K562 (cell line): ENCODE data around the gene DNAJB4. TPM values are rescaled to one million over a fixed set of nuclear protein-coding genes. Genes with fewer than 3 reads are reported as not detected.

Experiments
- JUND ChIP-seq, 2 experiments: IDR thresholded peaks; 2 replicates in 1 of 2; 3 replicates in 1 of 2; pipeline ENCODE4 v1.6.1; 2011; ENCODE audit warnings: borderline replicate concordance in 2 of 2, low read depth in 2 of 2, low read length in 2 of 2, improper control_type of control experiment in 1 of 2, missing biosample characterization in 1 of 2, missing genetic modification characterization in 1 of 2, missing genetic modification reagents in 1 of 2
- KAT8 ChIP-seq: fragments of 450-650 bp; IDR thresholded peaks from 2 replicates; pipeline ENCODE4 v1.6.1; 2016; ENCODE audit warnings: low read depth, mild to moderate bottlenecking
- MYBL2 ChIP-seq, 2 experiments: fragments of 450-650 bp in 1 of 2; sonication (generic) in 1 of 2; formaldehyde crosslinking in 1 of 2; IDR thresholded peaks; 2 replicates each; pipeline versions ENCODE4 v1.6.1 to v1.8.1; 2017 to 2022; ENCODE audit warnings: borderline replicate concordance in 1 of 2, inconsistent platforms in 1 of 2, low read depth in 1 of 2, mild to moderate bottlenecking in 1 of 2, missing genetic modification reagents in 1 of 2, moderate library complexity in 1 of 2
- STAT5B ChIP-seq: fragments of 250-450 bp; sonication (Bioruptor Pico); IDR thresholded peaks from 2 replicates; pipeline ENCODE4 v1.8.0; 2021; ENCODE audit warnings: mild to moderate bottlenecking, inconsistent platforms
- TRIM25 ChIP-seq: fragments of 450-650 bp; IDR thresholded peaks from 2 replicates; pipeline ENCODE4 v1.7.0; 2016; ENCODE audit warnings: borderline replicate concordance
- ZNF277 ChIP-seq: fragments of 250-450 bp; sonication (Bioruptor Pico); IDR thresholded peaks from 2 replicates; pipeline ENCODE4 v1.8.0; 2022; ENCODE audit warnings: inconsistent platforms, mild to moderate bottlenecking, moderate library complexity, borderline replicate concordance
- polyA plus RNA-seq, 8 experiments: library from polyadenylated mRNA; depleted of rRNA in 4 of 8; stranded (reverse) in 5 of 8; unstranded in 3 of 8; fragments of >200 nt; fragmentation: Nextera tagmentation in 2 of 8; fragmentation: Illumina TruSeq in 1 of 8; extraction: Ambion mirVana in 2 of 8; extraction: Trizol in 1 of 8; gene quantifications; 2 replicates each; pipeline versions ENCODE4 v1.2.1 to v1.2.3, GENCODE V29; 2011 to 2014; ENCODE audit warnings: inconsistent platforms in 1 of 8, missing spikeins in 1 of 8
- total RNA-seq, 7 experiments: library from RNA; depleted of rRNA in 6 of 7; stranded (reverse); fragments of >200 nt in 6 of 7; fragmentation: Illumina TruSeq in 2 of 7; extraction: Trizol in 2 of 7; gene quantifications; 2 replicates each; pipeline versions ENCODE4 v1.2.1 to v1.2.3, GENCODE V29; 2011 to 2021; ENCODE audit warnings: low replicate concordance in 1 of 7

Gene DNAJB4
- total and polyA plus RNA-seq, 9 of the 15 experiments (the other 6 are each of a cell fraction or from before 2014, with no cell fraction given) = 8.5 to 27.7 (median 19.8) TPM

GRCh38 chr1:77990629-77991204 lies 14.0 kb upstream of the DNAJB4 start (continued):
- TF ChIP-seq KAT8 = no peak
- no peak for TF ChIP-seq TRIM25
- TF ChIP-seq ZNF277 (CRISPR knock-in tag) = no peak
- no peak for TF ChIP-seq STAT5B (CRISPR knock-in tag)
- no peak for TF ChIP-seq MYBL2 (IDR thresholded peaks at IDR 0.05; ENCODE audit: low read depth)
- no peak for TF ChIP-seq MYBL2 (CRISPR knock-in tag; IDR thresholded peaks at IDR 0.05; ENCODE audit: borderline replicate concordance)
- no peak for TF ChIP-seq JUND (IDR thresholded peaks at IDR 0.05; ENCODE audit: borderline replicate concordance, low read depth, low read length)
- no peak for TF ChIP-seq JUND (tag; IDR thresholded peaks at IDR 0.05; ENCODE audit: borderline replicate concordance, low read depth, low read length)
